Heart left ventricle (tissue), 16 donors: ENCODE data around the gene C19orf38. TPM values are rescaled to one million over a fixed set of nuclear protein-coding genes. Genes with fewer than 3 reads are reported as not detected.
A peak's percentile ranks its signal among the peaks of the same experiment; 100 is the strongest.
"Not testable (repeated sequence)": the region's sequence is repeated elsewhere in the genome, so short reads cannot be mapped to it uniquely, and the experiment has no call there.

Experiments used
- ATAC-seq, 4 donors: fragments of 200-7000 bp; cut with Tn5 transposase; one replicate each; pipeline ENCODE4 v1.9.1; 2020 to 2022; ENCODE audit warnings: moderate library complexity in 4 of 4, mild to moderate bottlenecking in 3 of 4, moderate number of reproducible peaks in 1 of 4
- DNase-seq, 5 donors: peaks; one replicate each; pipeline ENCODE4 v3.0.0-alpha.2; 2020
- H3K27ac ChIP-seq, 12 donors: fragments of 200-600 bp; sonication (generic) in 4 of 12; one replicate each; pipeline versions ENCODE4 v1.5.0 to v1.8.0; 2016 to 2022; ENCODE audit warnings: mild to moderate bottlenecking in 2 of 12
- H3K27me3 ChIP-seq, 9 donors: fragments of 200-600 bp; sonication (generic) in 2 of 9; one replicate each; pipeline versions ENCODE4 v1.5.1 to v1.8.0; 2016 to 2022; ENCODE audit warnings: mild to moderate bottlenecking in 3 of 9
- H3K36me3 ChIP-seq, 9 donors: fragments of 200-600 bp; sonication (generic) in 2 of 9; one replicate each; pipeline versions ENCODE4 v1.5.0 to v1.8.0; 2018 to 2022; ENCODE audit warnings: mild to moderate bottlenecking in 2 of 9
- H3K4me1 ChIP-seq, 12 donors: fragments of 200-600 bp; sonication (generic) in 4 of 12; one replicate each; pipeline versions ENCODE4 v1.5.0 to v1.8.0; 2016 to 2022; ENCODE audit warnings: mild to moderate bottlenecking in 3 of 12
- H3K4me3 ChIP-seq, 12 donors: fragments of 200-600 bp; sonication (generic) in 4 of 12; one replicate each; pipeline versions ENCODE4 v1.5.0 to v1.8.0; 2017 to 2022; ENCODE audit warnings: mild to moderate bottlenecking in 9 of 12, moderate library complexity in 4 of 12
- H3K9me3 ChIP-seq, 12 donors: fragments of 200-600 bp; sonication (generic) in 4 of 12; one replicate each; pipeline versions ENCODE4 v1.5.0 to v1.8.0; 2016 to 2022; ENCODE audit warnings: mild to moderate bottlenecking in 1 of 12
- CTCF ChIP-seq, 12 donors: fragments of 200-600 bp; sonication (generic) in 4 of 12; IDR thresholded peaks; one replicate each; pipeline versions ENCODE4 v1.5.0 to v1.8.0; 2018 to 2022; ENCODE audit warnings: antibody characterized with exemption in 12 of 12, mild to moderate bottlenecking in 5 of 12
- POLR2A ChIP-seq, 2 donors: fragments of 450-650 bp; IDR thresholded peaks; one replicate each; pipeline ENCODE4 v1.6.1; 2017; ENCODE audit warnings: antibody characterized with exemption in 2 of 2, mild to moderate bottlenecking in 2 of 2, moderate library complexity in 2 of 2
- WGBS, 4 donors: extraction: QIAGEN DNeasy Blood & Tissue Kit in 2 of 4; methylation state at CpG; one replicate each; pipeline versions ENCODE4 v1.1.5 to v1.1.7; 2013 to 2018; 5-methylcytosine and 5-hydroxymethylcytosine counted together
- intact Hi-C, 10 donors: fragments of 100-400 bp; cut with DNase I; formaldehyde crosslinking; loops; one replicate each; pipeline versions ENCODE4 v1.11.1 to v1.14.2; 2022
- polyA plus RNA-seq, 2 donors: library from polyadenylated mRNA; stranded (reverse); fragments of 200-250 nt; gene quantifications; one replicate each; pipeline ENCODE4 v1.2.3, GENCODE V29; 2013
- total RNA-seq, 9 donors: library from RNA; depleted of rRNA in 2 of 9; stranded (reverse); fragments of >200 nt in 2 of 9; fragmentation: NEBNext Ultra II Directional in 3 of 9; extraction: Animal tissue kit (Norgen Biotek cat#: 25700) in 3 of 9; gene quantifications; one replicate each; pipeline versions ENCODE4 v1.1.0 to v1.2.4, GENCODE V29; 2016 to 2023
- donor health status: ischemic (EF 13 %, LVEDD 7.1; RV severe dilation, severe dysfunction).
- donor health status: healthy with polysubstance abuse.
- donor health status: DM: no; HTN: yes; CAD: no.
- donor health status: DM: no; HTN: no; CAD: no.
- donor health status: ischemic (EF 25% LVEDD 6.9; RV normal size, moderate dysfunction).
- donor health status: ischemic (EF 25% LVEDD 5.7; RV mildly dilated, moderate dysfunction).
- donor health status: healthy.
- donor health status: DM: yes; HTN: yes; CAD: no.
- donor health status: ischemic (EF 35%, LVEDD 5.7; RV mildly dilated, moderate dysfunction).
- donor health status: nonischemic (EF 11% LVEDD 7.7; RV severe dilation, severe dysfunction).
- donor health status: DM: yes; HTN: yes; CAD: no.
- donor health status: PGD.
- donor health status: ischemic (EF 29% LVEDD 5.4; RV normal size, mild dysfunction).
- donor health status: nonischemic (EF 23%, LVEDD 6.1; RV moderate dilation, normal function).

The C19orf38 gene
- total and polyA plus RNA-seq, 11 donors = 0.21 to 6.0 (median 0.86) TPM

DNA sequence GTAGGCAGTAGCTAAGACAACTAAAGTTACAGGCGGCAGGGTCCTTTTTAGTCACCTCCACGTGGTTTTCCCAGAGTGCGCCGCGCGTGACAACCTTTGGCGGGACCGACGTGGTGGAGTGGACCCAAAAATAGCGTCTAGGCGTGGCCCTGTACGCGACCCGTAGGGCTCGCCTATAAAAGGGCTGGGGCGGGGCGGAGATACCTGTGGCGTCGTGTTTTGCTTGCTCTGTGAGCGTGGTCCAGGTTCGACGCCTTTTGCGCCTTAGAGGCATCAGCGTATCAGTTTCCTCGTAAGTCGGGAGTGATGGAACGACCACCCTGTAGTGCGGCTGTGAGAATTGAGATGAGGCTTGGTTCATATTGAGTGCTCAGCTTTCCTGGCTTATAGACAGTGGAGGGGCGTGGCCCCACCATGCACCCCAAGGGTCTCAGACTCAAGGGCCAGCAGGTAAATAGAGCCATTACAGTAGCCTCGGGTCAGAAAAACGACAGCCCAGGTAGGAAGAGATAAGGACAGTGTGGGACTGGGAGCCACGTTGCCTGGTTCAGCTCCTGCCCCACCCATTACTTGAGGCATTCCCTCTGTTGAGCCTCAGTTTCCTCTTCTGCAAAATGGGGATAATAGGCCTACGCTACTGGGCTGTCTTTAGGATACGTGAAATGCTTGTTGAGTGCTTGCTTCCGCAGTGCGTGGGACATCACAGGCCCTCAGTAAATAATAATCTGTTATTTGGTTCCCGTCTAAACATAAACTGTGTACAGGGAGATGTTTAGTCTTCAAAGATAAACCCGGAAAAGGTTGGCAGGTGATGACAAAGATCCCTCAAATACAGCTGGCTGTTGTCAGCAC lies 11.5 kb upstream of the C19orf38 start:
- intact Hi-C loops = loop anchor here in 3 of 10 donors (1.0 to 2.0 kb wide), 3 partner anchors 34 to 119 kb away; partner anchors contain the start of gene CARM1 (in 3 of the 3)
- ATAC-seq (peak; percentile 49 to 60 (median 54)), DNase-seq (peak; percentile 86 to 93 (median 92))
- Histone ChIP-seq H3K4me3 (peak overlapping the region in 11 of 12 donors; percentile 50 to 96 (median 75)), H3K27ac (peak overlapping the region; percentile 94 to 100 (median 98)), H3K27me3 (no peaks in the 10 kb centered on the region), H3K4me1 (peaks cover 0 to 16% (median 9%) of the 10 kb centered on the region in 12 donors), H3K9me3 (peaks cover 0 to 8% (median 0%) of the 10 kb centered on the region in 12 donors), H3K36me3 (peaks cover 0 to 31% (median 21%) of the 10 kb centered on the region in 9 donors)
- 28 to 34% (median 30%) methylated on average over 29 to 38 of the region's 38 CpGs for WGBS, 4 donors
- TF ChIP-seq CTCF (IDR thresholded peaks at IDR 0.05) = peak in 1 of 12 donors; percentile 2
- TF ChIP-seq POLR2A (IDR thresholded peaks at IDR 0.05) = no peak

DNA sequence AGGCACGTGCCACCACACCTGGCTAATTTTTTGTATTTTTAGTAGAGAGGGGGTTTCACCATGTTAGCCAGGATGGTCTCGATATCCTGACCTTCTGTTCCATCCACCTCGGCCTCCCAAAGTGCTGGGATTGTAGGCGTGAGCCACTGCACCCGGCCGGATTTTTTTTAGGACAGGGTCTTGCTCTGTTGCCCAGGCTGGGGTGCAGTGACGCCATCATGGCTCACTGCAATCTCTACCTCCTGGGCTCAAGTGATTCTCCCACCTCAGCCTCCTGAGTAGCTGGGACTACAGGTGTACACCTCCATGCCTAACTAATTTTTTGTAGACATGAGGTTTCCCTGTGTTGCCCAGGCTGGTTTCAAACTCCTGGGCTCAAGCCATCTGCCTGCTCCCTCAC lies 10.6 kb upstream of the C19orf38 start:
- 89 to 96% (median 95%) methylated on average over 7 of the region's 7 CpGs for WGBS, 4 donors
- not testable (repeated sequence) for H3K27me3 ChIP-seq, H3K27ac ChIP-seq, DNase-seq, ATAC-seq, H3K4me3 ChIP-seq, H3K9me3 ChIP-seq
- intact Hi-C loops = loop anchor here in 2 of 10 donors (2.0 kb wide), 1 partner anchor 33 kb away; the partner anchor contains the start of gene CARM1 (in 2 of the 2)
- Histone ChIP-seq H3K36me3 (peaks cover 0 to 21% (median 12%) of the 10 kb centered on the region in 9 donors), H3K4me1 (peaks cover 0 to 16% (median 9%) of the 10 kb centered on the region in 12 donors)

DNA sequence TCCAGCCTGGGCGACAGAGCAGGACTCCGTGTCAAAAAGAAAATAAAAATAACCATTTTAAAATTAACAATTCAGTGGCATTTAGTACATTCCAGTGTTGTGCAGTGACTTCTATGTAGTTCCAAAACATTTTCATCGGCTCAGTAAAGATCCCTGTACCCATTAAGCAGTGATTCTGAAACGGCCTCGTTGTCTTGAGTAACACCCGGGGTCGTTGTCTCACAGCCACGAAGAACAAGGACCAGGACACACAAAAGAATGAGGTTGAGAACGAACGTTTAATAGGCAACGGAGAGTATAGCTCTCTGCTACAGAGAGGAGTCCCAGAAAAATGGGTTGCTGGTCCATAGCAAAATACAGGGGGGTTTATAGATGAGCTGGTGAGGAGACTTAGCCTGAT lies 9.8 kb upstream of the C19orf38 start:
- intact Hi-C loops = no loop called here
- H3K4me3 ChIP-seq = no peak overlapping the region
- no peak overlapping the region for H3K27ac ChIP-seq
- peaks cover 0 to 14% (median 4%) of the 10 kb centered on the region in 9 donors for H3K36me3 ChIP-seq
- H3K9me3 ChIP-seq = peaks cover 0 to 8% (median 0%) of the 10 kb centered on the region in 12 donors
- no peak for DNase-seq
- H3K27me3 ChIP-seq = no peaks in the 10 kb centered on the region
- no peak for ATAC-seq
- no peak for TF ChIP-seq CTCF (IDR thresholded peaks at IDR 0.05)
- no peak for TF ChIP-seq POLR2A (IDR thresholded peaks at IDR 0.05)
- 88 to 93% (median 90%) methylated on average over 11 of the region's 11 CpGs for WGBS, 4 donors
- H3K4me1 ChIP-seq = peaks cover 0 to 16% (median 9%) of the 10 kb centered on the region in 12 donors

DNA sequence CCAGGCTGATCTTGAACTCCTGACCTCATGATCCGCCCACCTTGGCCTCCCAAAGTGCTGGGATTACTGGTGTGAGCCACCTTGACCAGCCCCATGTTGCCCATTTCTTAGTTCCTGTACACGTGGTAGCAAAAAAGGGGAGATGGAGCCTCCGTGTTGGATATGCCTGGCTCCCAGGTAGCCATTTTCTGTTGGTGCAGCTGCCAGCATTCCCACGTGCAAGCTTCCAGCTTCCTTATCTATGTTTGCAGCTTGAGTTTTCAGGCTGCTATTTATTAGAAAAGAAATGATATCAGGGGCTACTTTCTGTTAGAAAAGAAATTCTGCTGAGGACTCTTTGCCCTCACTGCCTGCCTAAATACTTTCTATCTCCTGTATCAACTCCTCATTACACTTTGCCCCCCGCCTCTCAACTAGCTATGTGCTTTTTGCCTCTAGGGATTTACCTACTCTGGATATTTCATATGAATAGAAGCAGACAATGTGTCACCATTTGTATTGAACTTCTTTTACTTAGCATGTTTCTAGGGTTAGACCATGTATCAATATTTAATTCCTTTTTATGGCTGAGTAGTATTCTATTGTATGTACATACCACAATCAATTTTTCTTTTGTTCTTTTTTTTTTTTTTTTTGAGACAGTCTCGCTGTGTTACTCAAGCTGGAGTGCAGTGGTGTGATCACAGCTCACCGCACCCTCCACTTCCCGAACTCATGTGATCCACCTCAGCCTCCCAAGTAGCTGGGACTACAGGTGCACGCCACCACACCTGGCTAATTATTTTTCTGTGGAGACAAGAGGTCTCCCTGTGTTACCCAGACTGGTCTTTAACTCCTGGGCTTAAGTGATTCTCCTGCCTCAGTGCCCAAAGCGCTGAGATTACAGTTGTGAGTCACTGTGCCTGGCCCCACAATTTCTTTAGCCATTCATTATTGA lies 8.8 kb upstream of the C19orf38 start:
- Histone ChIP-seq H3K4me1 (peaks cover 0 to 16% (median 9%) of the 10 kb centered on the region in 12 donors), H3K4me3 (no peak overlapping the region), H3K36me3 (peaks cover 0 to 4% (median 0%) of the 10 kb centered on the region in 9 donors), H3K27ac (no peak overlapping the region), H3K27me3 (no peaks in the 10 kb centered on the region), H3K9me3 (peaks cover 0 to 8% (median 0%) of the 10 kb centered on the region in 12 donors)
- WGBS, 4 donors = 80 to 82% (median 81%) methylated on average over 10 of the region's 10 CpGs
- TF ChIP-seq CTCF (IDR thresholded peaks at IDR 0.05) = no peak
- TF ChIP-seq POLR2A (IDR thresholded peaks at IDR 0.05) = no peak
- intact Hi-C loops = no loop called here
- no peak for DNase-seq
- ATAC-seq = no peak
